Mesodermal cell (in vitro differentiated cells): ENCODE measurements around the gene COL24A1.

Experiments
- H3K27ac ChIP-seq: 2 replicates; pipeline ENCODE4 v1.7.0; 2013; ENCODE audit warnings: mild to moderate bottlenecking, low read depth, low read length, moderate library complexity; ENCODE audit not compliant: severe bottlenecking
- H3K36me3 ChIP-seq: 2 replicates; pipeline ENCODE4 v1.7.1; 2013; ENCODE audit warnings: mild to moderate bottlenecking, low read length, moderate library complexity; ENCODE audit not compliant: control insufficient read depth, insufficient read depth
- H3K4me1 ChIP-seq: one replicate; pipeline ENCODE4 v1.7.1; 2013; ENCODE audit warnings: mild to moderate bottlenecking, low read length; ENCODE audit not compliant: insufficient read depth, control insufficient read depth, poor library complexity, severe bottlenecking
- H3K4me3 ChIP-seq: 2 replicates; pipeline ENCODE4 v1.7.0; 2013; ENCODE audit warnings: low read length, control low read depth, mild to moderate bottlenecking; ENCODE audit not compliant: insufficient read depth, poor library complexity, severe bottlenecking; ENCODE audit errors: extremely low read depth
- H3K9me3 ChIP-seq: 2 replicates; pipeline ENCODE4 v1.7.1; 2013; ENCODE audit warnings: mild to moderate bottlenecking, low read length, moderate library complexity; ENCODE audit not compliant: control insufficient read depth
- WGBS, 2 experiments: methylation state at CpG; one replicate each; pipeline ENCODE4 v1.1.5; 2013; ENCODE audit warnings: missing lambda C conversion rate in 2 of 2; ENCODE audit not compliant: insufficient coverage in 2 of 2; 5-methylcytosine and 5-hydroxymethylcytosine counted together

COL24A1 gene

DNA sequence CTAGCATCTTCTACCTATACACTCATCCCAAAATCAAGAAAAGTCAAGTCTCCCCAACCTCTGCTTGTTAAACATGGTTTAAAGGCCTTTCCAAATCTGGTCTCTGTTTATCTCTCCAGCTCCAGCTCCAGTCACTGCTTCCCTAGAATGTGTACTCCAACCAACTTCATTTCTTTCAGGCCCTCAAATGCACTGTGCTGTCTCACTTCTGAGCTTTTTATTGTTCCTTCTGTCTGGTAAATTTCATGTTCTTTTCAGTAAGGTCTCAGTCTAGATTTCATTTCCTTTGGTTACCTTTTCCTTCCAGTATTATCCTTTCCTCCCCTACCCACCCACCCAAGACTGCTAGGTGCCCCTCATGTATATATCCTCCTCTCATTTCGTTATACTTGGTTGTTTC is 3.7 kb downstream of the COL24A1 start:
- Histone ChIP-seq H3K4me1 (no peaks in the 10 kb centered on the region), H3K36me3 (no peaks in the 10 kb centered on the region), H3K4me3 (no peak overlapping the region), H3K9me3 (no peaks in the 10 kb centered on the region), H3K27ac (no peak overlapping the region)
- no CpG with 5 or more reads among the region's 1 CpG for WGBS, 2 experiments

DNA sequence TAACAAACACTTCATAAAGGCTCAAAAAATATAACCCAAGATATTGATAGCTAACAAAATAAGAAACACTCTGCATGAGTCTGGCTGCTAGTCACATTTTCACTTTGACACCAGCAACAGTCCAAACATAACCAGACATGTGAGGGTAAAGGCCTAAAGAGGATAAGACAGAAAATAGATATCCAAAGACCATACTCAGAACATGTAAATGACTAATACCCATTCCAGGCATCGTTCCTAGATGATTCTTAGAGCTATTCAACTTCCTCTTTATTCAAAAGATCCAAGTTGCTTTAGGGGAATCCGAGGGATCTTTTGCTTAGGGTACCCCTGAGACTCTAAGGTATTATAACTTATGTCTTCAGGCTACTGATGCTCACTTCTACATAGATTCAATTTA is 5.1 kb downstream of the COL24A1 start:
- Histone ChIP-seq H3K9me3 (no peaks in the 10 kb centered on the region), H3K27ac (no peak overlapping the region), H3K36me3 (no peaks in the 10 kb centered on the region), H3K4me3 (no peak overlapping the region), H3K4me1 (no peaks in the 10 kb centered on the region)
- WGBS, 2 experiments: 40% methylated on average over 1 of the region's 2 CpGs; no CpG with 5 or more reads in 1 of the 2 experiments

DNA sequence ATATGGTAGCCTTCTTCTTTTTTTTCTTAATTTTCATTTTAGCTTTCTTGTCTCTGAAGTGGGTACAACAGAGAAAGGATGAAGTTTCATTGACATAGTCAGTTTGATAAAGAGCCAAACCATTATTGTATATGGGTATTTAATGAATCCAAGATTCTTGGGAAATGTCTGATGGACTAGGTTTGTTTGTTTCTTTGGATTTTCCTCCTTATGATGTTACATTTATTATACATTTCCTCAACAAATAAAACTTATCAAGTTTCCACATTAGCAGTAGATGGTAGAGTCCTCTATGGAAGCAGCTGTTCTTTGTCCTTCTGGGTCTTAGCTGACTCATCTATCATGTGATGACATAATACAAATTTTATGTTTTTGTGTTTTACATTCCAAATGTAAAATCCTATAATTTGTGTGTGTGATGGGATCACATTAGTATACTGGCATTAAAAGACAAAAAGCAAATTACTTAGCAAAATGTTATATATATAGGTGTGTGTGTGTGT is 6.0 kb downstream of the COL24A1 start:
- Histone ChIP-seq H3K27ac (no peak overlapping the region), H3K36me3 (no peaks in the 10 kb centered on the region), H3K9me3 (no peaks in the 10 kb centered on the region), H3K4me3 (no peak overlapping the region), H3K4me1 (no peaks in the 10 kb centered on the region)

DNA sequence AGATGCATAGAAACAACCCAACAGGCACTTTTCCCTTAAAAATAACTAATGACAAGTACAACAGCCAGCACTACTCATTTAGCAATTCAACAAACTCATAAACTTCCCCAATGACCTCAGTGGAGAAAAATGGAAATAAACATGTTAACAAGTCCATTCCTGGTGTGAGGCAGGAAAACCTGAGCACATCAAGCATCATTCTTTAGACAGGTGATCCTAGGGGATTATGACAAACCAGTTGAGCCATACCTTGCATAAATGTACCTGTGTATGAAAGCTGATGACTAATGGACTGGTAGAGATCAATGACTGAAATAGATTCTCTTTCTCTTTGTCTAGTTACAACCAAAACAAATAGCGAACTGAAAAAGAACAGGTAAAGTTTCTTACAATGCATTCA is 7.0 kb downstream of the COL24A1 start:
- no peaks in the 10 kb centered on the region for H3K4me1 ChIP-seq
- H3K9me3 ChIP-seq: no peaks in the 10 kb centered on the region
- 89 to 100% methylated on average over 1 of the region's 1 CpG for WGBS, 2 experiments
- no peak overlapping the region for H3K4me3 ChIP-seq
- no peaks in the 10 kb centered on the region for H3K36me3 ChIP-seq
- H3K27ac ChIP-seq: no peak overlapping the region

DNA sequence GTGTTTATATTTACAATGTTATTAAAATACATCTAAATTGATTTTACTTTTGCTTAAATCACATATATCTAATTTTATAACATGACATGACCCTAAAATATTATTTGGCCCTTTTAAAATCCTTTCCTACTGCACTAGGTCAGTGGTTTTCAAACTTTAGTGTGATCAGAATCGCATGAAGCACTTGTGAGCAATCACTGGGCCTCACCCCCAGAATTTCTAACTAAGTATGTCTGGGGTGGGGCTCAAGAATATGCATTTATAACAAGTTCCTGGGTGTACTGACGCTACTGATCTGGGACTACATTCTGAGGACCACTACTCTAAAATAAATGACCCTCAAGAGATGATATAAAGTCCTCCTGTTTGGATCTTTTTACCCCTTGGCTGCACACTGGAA is 8.8 kb downstream of the COL24A1 start:
- 80% methylated on average over 1 of the region's 2 CpGs; no CpG with 5 or more reads in 1 of the 2 experiments for WGBS, 2 experiments
- no peaks in the 10 kb centered on the region for H3K9me3 ChIP-seq
- no peaks in the 10 kb centered on the region for H3K4me1 ChIP-seq
- no peak overlapping the region for H3K4me3 ChIP-seq
- no peak overlapping the region for H3K27ac ChIP-seq
- no peaks in the 10 kb centered on the region for H3K36me3 ChIP-seq

DNA sequence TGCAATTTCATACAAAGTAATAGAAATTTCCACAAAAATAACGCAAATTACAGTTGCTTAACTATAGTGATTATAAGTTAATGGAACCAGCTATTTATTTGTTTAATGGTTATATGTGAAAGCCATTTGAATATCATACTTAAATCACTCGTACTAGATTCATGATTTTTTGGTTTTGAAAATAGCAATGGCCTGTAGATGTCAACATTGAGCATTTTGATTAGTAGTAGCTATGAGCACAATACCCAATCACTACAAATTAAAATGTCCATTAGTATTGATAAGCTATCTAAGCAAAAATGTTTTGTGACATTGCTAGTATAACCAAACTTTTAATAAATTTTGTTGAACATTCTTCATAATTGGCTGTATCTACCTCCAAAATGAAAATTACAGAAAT is 10.0 kb downstream of the COL24A1 start:
- Histone ChIP-seq H3K4me1 (no peaks in the 10 kb centered on the region), H3K9me3 (no peaks in the 10 kb centered on the region), H3K36me3 (no peaks in the 10 kb centered on the region), H3K4me3 (no peak overlapping the region), H3K27ac (no peak overlapping the region)
- WGBS, 2 experiments: no CpG with 5 or more reads among the region's 2 CpGs

DNA sequence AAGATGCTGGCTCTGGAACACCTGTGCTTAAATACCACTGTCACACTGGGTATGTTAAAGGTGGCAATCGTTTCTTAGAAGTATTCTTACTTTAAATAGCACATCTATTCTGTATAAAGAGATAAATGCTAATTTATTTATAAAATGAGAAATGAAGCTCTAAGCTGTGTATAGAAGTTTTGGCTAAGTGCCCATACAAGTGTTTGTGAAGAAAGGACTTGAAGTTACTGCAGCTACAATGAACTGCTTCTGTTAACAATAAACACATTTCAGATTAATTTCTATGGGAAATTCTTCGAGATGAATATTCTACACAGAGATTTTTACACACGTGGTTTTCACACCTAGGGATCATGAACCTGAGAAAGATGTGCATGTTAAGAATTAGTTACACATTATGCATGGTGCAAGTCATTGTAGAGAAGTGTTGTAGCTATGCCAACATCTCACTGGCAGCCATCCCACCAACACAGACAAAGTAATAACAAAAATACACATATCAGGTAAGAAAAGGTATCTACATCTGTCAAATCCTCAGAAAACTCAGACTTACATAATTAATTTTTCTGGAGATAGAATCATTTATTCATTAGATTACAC is 16.2 kb downstream of the COL24A1 start:
- H3K27ac ChIP-seq: no peak overlapping the region
- no peaks in the 10 kb centered on the region for H3K4me1 ChIP-seq
- H3K36me3 ChIP-seq: no peaks in the 10 kb centered on the region
- H3K9me3 ChIP-seq: no peaks in the 10 kb centered on the region
- H3K4me3 ChIP-seq: no peak overlapping the region
- no CpG with 5 or more reads among the region's 3 CpGs for WGBS, 2 experiments

DNA sequence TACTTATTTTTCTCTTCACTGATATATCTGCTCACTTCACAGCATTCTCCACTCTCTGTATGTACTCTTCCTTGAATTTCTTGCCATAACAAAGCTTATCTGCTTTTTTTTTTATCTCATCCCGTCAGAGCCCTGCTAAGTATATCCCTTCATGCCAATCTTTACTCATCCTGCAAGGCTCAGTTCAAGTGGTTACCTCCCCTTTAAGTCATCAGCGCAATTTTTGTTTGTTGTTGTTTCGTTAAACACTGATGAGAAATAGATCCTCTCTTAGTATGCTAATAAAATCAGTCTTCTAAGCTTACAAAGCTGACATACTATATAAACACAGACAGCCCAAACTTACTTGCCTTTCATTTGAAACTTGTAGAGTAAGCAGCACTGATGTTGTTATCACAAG is 17.8 kb downstream of the COL24A1 start:
- Histone ChIP-seq H3K36me3 (no peaks in the 10 kb centered on the region), H3K4me1 (no peaks in the 10 kb centered on the region), H3K9me3 (no peaks in the 10 kb centered on the region), H3K4me3 (no peak overlapping the region), H3K27ac (no peak overlapping the region)
- 44 to 62% methylated on average over 1 to 2 of the region's 3 CpGs for WGBS, 2 experiments

DNA sequence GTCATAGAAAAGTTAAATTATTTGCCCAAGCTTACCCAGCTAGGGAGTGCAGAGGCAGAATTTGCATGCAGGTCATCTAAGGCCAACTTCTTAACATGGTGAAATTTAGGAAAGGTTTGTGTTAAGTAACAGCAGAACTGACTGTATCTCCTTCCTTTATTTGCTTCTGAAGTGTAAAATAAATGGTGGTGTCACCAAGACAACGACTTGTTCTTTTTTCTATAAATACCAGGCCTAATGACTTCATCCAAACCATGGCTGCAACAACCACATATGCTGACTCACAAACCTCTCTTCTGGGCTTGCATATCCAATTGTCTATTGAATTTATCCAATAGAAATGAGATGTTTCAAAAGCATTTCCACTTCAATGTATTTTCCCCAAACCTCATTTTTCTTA is 19.1 kb downstream of the COL24A1 start:
- H3K4me1 ChIP-seq: no peaks in the 10 kb centered on the region
- no peaks in the 10 kb centered on the region for H3K9me3 ChIP-seq
- H3K27ac ChIP-seq: no peak overlapping the region
- H3K4me3 ChIP-seq: no peak overlapping the region
- no CpG with 5 or more reads among the region's 1 CpG for WGBS, 2 experiments
- H3K36me3 ChIP-seq: no peaks in the 10 kb centered on the region

DNA sequence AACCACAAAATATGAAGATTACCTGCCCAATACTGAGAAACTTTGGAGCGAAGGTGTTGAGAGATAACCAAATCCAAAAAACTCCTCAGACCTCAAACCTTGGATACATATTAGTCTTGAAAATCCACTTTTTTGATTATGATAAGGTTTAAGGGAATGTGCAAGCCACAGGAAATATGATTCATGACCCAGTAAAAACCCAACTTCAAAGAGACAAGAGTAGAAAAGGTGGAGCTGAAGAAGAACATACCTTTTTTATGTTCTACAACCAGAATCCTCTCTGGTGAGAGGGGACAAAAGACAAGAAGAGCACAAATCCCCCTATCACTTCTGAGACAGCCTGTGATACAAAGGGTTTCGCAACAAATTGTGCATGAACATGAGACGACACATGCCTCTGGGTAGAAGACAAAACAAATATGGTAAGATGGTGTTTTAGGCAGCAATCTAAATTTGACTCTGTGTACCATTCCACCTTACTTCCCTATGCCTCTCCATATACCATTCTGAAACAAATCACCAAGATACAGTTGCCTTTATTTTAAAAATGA is 37.3 kb downstream of the COL24A1 start:
- no CpG with 5 or more reads among the region's 3 CpGs for WGBS, 2 experiments
- Histone ChIP-seq H3K4me3 (no peak overlapping the region), H3K9me3 (no peaks in the 10 kb centered on the region)

DNA sequence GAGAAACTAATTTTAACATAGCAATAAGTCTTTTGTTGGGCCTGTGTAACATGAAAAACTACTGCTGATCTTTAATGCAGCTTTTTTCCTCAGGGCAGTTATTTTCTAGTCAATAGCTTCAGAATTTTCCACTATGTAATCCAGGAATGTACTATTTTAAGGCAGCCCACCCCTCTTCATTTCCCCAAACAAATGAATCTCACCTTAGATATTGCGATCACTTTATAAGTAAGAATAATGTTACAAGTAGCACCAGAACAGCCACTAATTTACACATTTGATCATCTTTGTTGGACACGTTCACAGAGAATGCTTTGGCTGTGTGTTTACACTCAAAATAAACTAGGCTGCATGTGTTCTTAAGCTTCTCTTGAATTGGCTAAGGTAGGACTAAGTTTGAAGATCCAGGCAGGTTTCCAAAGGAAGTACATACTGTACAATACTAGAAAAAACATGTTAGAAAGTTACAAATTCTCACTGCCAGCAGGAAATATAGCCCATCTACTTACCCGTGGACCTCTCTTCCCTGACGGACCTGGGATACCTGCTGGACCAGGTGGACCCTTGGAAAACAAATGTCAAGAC is 41.7 kb downstream of the COL24A1 start:
- H3K4me1 ChIP-seq: no peaks in the 10 kb centered on the region
- 95 to 100% methylated on average over 2 of the region's 4 CpGs for WGBS, 2 experiments
- H3K4me3 ChIP-seq: no peak overlapping the region
- H3K27ac ChIP-seq: no peak overlapping the region
- no peaks in the 10 kb centered on the region for H3K9me3 ChIP-seq
- no peaks in the 10 kb centered on the region for H3K36me3 ChIP-seq

More for the DNA sequence above, 37.3 kb downstream of the COL24A1 start:
- no peaks in the 10 kb centered on the region for H3K36me3 ChIP-seq
- no peaks in the 10 kb centered on the region for H3K4me1 ChIP-seq
- no peak overlapping the region for H3K27ac ChIP-seq
